Measurements from ENCODE around the gene OR7C1. TPM values are rescaled to one million over a fixed set of nuclear protein-coding genes. Genes with fewer than 3 reads are reported as not detected.

The OR7C1 gene
- total and polyA plus RNA-seq, 2 of the 8 experiments (the other 6 are each of a cell fraction or from before 2014, with no cell fraction given): not detected

GRCh38 chr19:14758816-14759215 lies 76.2 kb downstream of the OR7C1 start (continued):
- TF ChIP-seq EP300 (IDR thresholded peaks at IDR 0.05; ENCODE audit: borderline replicate concordance in 1 of 2, low read depth in 2 of 2, low read length in 2 of 2) (no peak), EGR1 (IDR thresholded peaks at IDR 0.05; ENCODE audit: borderline replicate concordance, low read depth, low read length) (no peak), RFX5 (IDR thresholded peaks at IDR 0.05; ENCODE audit: borderline replicate concordance, low read depth, low read length) (no peak), BCL11A (IDR thresholded peaks at IDR 0.05; ENCODE audit: low read depth in 2 of 2, low read length in 2 of 2) (no peak), KDM1A (IDR thresholded peaks at IDR 0.05; ENCODE audit: borderline replicate concordance, low read length) (no peak), E2F6 (IDR thresholded peaks at IDR 0.05) (peak; percentile 37), CREB1 (IDR thresholded peaks at IDR 0.05) (no peak), HDAC2 (IDR thresholded peaks at IDR 0.05; ENCODE audit: borderline replicate concordance in 1 of 2, low read depth in 2 of 2, low read length in 2 of 2) (0 out of 4 replicates have a peak, but pooled peaks have one; percentile 38 to 39), POU5F1 (IDR thresholded peaks at IDR 0.05; ENCODE audit: low read depth, low read length) (peak; percentile 28; the same call in 1 of the 2 replicates), SUZ12 (IDR thresholded peaks at IDR 0.05; ENCODE audit: low read length) (no peak), GTF2F1 (IDR thresholded peaks at IDR 0.05; ENCODE audit: borderline replicate concordance, low read depth, low read length) (no peak), TBP (IDR thresholded peaks at IDR 0.05; ENCODE audit: low read depth, low read length) (peak; percentile 60), JUN (IDR thresholded peaks at IDR 0.05; ENCODE audit: low read depth, low read length) (no peak), BRCA1 (IDR thresholded peaks at IDR 0.05; ENCODE audit: low read depth, low read length) (no peak), BACH1 (IDR thresholded peaks at IDR 0.05; ENCODE audit: low read length) (no peak), TCF12 (IDR thresholded peaks at IDR 0.05; ENCODE audit: low read depth, low read length) (0 out of 2 replicates have a peak, but pooled peaks have one; percentile 30), RBBP5 (IDR thresholded peaks at IDR 0.05; ENCODE audit: borderline replicate concordance, low read depth, low read length) (peak; percentile 62; the same call in 1 of the 2 replicates), TAF1 (IDR thresholded peaks at IDR 0.05; ENCODE audit: low read depth, low read length) (peak; percentile 48), SIX5 (IDR thresholded peaks at IDR 0.05; ENCODE audit: low read depth, low read length) (no peak), RAD21 (IDR thresholded peaks at IDR 0.05 in 1 of 2, conservative IDR thresholded peaks at IDR 0.05 in 1 of 2; ENCODE audit: low read depth in 2 of 2, low read length in 2 of 2) (no peak), SP2 (IDR thresholded peaks at IDR 0.05; ENCODE audit: low read length) (no peak), RNF2 (IDR thresholded peaks at IDR 0.05; ENCODE audit: borderline replicate concordance, low read depth, low read length, missing control alignments, poor library complexity, severe bottlenecking) (no peak), SIRT6 (IDR thresholded peaks at IDR 0.05; ENCODE audit: low read length) (no peak), CBX5 (IDR thresholded peaks at IDR 0.05; ENCODE audit: low read depth, low read length) (no peak), YY1 (IDR thresholded peaks at IDR 0.05; ENCODE audit: low read depth, low read length) (no peak), CEBPB (IDR thresholded peaks at IDR 0.05; ENCODE audit: low read depth, low read length) (no peak)

Measured in H1 (cell line).